Amniotic epithelial cell (primary cell): ENCODE data around the gene HAUS3.
A peak's percentile ranks its signal among the peaks of the same experiment; 100 is the strongest.
"Not testable (repeated sequence)": the region's sequence is repeated elsewhere in the genome, so short reads cannot be mapped to it uniquely, and the experiment has no call there.

Source experiments
- DNase-seq: peaks from one replicate; pipeline ENCODE4 v3.0.0-alpha.2; 2010; ENCODE audit warnings: low read depth

HAUS3 gene

DNA sequence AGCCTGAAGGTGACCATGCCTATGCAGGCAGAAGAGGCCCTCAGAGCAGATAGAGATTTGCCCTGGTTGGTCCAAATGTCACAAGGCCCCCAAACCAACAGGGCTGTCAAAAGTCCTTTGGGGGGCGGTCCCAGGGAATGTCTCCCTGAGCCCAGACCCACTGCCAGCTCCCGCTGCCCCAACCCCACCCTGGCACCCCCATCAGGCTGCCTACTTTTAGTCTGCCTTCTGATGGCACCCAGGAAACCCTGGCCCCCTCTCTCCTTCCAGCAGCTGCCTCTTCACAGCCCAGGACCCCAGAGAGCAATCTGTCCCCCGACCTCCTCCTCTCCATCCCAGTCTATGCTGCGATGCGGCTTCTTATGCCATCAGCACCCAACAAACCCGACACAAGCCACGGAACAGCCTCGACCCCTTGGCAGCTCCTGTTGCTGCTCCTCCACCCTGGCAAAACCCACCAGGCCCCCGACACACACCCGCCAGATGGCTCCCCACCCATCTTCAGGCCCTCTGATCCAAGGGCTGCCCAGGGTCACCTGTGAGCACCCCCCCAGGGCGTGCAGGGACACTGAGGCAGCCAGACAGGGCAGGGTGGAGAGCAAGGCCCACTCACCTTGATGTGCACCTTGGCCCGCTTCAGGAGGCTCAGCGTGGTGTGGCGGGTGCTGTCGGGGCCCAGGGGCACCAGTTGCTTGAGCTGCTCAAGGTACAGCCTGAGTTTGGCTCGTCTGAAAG lies 10.0 kb upstream of the HAUS3 start:
- no peak for DNase-seq

- no peak for DNase-seq
Observed at GRCh38 chr4:2251073-2251794, 9.3 kb upstream of the HAUS3 start.

GRCh38 chr4:2250357-2251072 lies 8.6 kb upstream of the HAUS3 start:
- no peak for DNase-seq

GRCh38 chr4:2249526-2250356 lies 7.8 kb upstream of the HAUS3 start:
- no peak for DNase-seq

GRCh38 chr4:2248821-2249261 lies 6.9 kb upstream of the HAUS3 start:
- DNase-seq: no peak

GRCh38 chr4:2248044-2248780 lies 6.3 kb upstream of the HAUS3 start:
- no peak for DNase-seq

DNA sequence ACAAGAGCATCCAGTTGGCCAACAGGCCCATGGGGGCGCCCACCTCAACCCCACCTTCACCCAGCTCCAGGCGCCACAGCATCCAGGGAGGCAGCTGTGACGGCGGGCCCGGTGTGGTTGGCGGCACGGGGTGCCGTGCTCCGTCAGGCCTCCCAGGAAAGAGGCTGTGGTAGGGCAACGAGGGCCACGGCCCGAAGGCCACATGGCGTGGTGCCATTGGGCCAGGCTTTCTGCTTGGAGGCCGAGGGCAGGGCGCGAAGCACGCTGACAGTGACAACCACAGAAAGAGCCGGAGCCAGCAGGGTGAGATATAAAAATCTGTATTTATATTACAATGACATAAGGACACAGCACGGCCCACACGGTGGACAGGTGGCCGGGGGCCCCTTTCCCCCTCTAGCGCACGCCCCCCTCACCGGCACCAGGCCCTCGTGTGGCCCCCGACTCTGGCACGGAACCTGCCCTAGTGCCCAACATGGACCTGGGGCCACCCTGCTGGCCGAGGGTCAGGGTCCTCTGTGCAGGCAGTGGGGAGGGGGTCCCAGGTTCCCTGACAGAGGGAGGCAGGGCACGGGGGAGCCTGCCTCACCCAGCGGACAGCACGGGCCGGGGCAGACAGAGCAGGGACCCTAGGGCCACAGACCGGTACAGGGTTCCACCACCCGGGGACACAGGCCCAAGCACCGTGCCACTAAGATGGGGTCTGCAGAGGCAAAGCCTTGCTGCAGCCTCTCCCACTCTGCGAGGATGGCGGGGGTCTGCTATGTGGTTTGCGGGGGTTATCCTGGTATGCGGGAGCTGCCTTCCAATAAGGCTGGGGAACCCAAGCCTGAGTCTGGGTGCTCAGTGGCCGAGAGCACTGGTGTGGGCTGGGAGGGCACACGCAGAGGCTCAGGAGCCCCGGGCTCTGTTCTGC lies 5.5 kb upstream of the HAUS3 start:
- DNase-seq: no peak

- no peak for DNase-seq
Observed at GRCh38 chr4:2246384-2247127, 4.6 kb upstream of the HAUS3 start.

DNA sequence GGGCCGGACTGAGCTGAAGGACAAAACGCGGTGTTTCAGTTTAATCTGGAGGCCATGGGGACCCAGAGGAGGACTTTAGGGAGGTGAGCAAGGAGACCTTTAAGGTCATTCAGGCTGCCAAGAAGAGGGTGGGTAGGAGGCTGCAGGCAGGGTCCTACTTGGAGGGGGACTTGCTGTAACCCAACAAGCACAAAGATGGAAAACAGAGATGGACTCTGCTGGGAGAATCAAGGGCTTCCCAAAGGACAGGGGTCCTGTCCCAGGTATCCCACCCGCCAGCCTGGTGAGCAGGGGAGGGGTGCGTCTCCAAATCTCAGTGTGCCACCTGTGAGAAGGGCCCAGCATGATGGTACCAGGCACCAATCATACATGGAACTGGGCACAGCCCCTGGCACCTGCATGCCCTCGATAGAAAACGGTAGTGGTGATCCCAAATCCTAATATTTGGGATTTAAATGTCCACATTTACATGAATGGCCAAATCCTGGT lies 3.9 kb upstream of the HAUS3 start:
- no peak for DNase-seq

DNA sequence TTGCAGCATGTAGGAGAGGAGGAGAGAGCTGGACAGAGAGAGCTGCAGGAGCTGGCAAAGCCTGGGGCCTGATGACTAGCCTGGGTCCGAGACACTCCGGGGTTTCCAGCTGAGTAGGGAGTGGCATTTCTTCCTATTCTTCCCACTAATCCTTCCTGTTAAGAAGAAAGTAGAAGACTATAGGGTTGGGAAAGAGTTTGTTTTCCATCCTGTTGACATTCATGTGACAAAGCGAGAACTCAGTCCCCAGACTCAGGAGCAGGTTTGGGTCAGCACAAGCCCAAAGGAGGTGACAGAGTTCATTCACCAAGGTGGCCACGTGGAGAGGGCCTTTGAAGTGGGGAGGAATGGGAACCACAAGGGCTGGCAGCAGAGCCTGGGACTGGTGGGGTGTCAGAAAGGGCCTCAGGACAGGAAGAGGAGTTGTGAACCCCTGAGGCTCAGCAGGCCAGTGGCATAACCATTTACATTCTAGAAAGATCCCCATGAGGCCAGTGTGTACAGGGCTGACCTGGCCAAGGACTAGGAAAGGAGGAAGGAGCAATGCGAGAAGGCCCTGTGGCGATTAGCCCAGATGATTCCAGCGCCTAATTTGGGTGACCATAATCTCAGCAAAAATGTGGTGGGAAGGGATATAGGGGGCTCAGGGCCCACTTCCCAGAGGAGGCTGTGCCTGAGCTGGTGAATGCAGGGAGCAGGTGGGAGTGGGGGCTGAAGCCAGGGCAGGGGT lies 3.3 kb upstream of the HAUS3 start:
- DNase-seq: no peak

DNA sequence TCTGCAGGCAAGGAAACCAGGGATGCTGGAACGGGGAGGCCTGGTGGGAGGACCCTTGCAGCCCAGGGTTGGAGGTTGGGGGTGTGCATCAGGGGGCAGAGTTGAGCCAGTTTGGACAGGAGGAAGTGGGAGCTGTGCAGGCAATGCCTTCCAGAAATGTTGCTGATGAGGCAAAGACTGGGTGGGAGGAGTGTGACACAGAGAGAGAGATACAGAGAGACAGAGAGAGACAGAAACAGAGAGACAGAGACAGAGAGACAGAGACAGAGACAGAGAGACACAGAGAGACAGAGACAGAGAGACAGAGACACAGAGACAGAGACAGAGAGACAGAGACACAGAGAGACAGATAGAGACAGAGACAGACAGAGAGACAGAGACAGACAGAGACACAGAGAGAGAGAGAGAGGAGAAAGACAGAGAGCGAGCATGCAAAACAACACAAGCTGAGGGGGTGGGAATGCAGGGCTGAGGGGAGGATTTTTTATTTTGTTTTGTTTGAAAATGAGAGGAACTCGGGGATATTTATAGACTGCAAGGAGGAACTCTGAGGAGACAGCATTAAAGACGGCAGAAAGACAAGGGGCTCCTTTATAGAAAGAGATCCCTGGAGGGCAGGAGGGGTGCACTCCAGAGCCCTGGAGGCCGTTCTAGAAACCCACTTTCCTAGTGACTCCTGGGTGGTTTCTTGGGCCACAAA lies 1.9 kb upstream of the HAUS3 start:
- DNase-seq: peak; percentile 47

GRCh38 chr4:2241003-2241402 lies 918 bp downstream of the HAUS3 start:
- DNase-seq: no peak

- DNase-seq: no peak
Observed at GRCh38 chr4:2236944-2237666, 4.8 kb downstream of the HAUS3 start.

DNA sequence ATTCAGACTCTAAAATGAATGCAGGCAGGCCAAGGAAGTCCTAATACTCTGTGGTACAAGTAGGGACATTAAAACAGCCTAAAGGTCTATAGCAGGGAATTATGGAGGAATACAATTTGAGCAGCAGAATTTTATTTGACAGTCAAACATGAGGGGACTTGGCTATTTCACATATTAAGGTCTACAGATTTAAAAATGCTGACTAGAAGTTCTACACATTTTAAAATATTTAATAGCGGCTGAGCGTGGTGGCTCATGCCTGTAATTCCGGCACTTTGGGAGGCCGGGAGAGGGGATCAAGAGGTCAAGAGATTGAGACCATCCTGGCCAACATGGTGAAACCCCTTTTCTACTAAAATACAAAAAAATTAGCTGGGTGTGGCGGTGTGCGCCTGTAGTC lies 10.8 kb downstream of the HAUS3 start:
- DNase-seq: no peak

- no peak for DNase-seq
Observed at GRCh38 chr4:2226261-2226660, 15.7 kb downstream of the HAUS3 start.

DNA sequence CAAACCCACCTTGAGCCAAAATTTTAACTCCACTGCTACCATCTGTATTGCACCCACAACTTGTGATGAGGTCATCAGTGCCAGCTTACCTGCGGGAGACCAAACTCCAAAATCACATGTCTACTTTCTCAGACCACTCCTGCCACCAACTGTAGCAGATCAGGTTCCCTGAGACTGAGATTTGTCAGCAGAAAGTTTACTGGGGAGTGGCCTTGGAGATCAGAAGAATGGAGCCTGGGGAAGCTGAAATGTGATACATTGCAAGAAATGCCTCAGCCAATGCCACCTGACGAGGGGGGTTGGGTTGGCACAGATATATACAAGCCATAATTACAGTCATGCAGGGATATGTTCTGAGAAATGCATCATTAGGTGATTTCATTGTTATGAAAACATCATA lies 19.1 kb downstream of the HAUS3 start:
- no peak for DNase-seq

- DNase-seq: not testable (repeated sequence)
Observed at GRCh38 chr4:2221378-2221777, 20.5 kb downstream of the HAUS3 start.
